GM12801 (cell line): ENCODE measurements around the gene KRT37.

Experiments
- CTCF ChIP-seq: IDR thresholded peaks from one replicate; pipeline ENCODE4 v1.5.1; 2011; ENCODE audit warnings: control low read depth; ENCODE audit not compliant: insufficient read length; ENCODE audit errors: extremely low read depth

The KRT37 gene

GRCh38 chr17:41424111-41424635 lies at the start of gene KRT37:
Gene KRT37, minus strand, starts transcription at chr17:41424585. Its CDS starts 62 bp downstream, at chr17:41424523.
- no peak for TF ChIP-seq CTCF

- TF ChIP-seq CTCF = no peak
Measured at GRCh38 chr17:41468346-41468745, 44.0 kb upstream of the KRT37 start.

- TF ChIP-seq CTCF = no peak
Measured at GRCh38 chr17:41467561-41467960, 43.2 kb upstream of the KRT37 start.

GRCh38 chr17:41466988-41467387 lies 42.6 kb upstream of the KRT37 start, which contains the start of gene KRT32:
Gene KRT32, minus strand, starts transcription at chr17:41467386. Its CDS starts 61 bp downstream, at chr17:41467325.
- TF ChIP-seq CTCF = no peak

GRCh38 chr17:41464682-41465081 lies 40.3 kb upstream of the KRT37 start:
- TF ChIP-seq CTCF = no peak

- TF ChIP-seq CTCF = no peak
Measured at GRCh38 chr17:41464173-41464572, 39.8 kb upstream of the KRT37 start.

- no peak for TF ChIP-seq CTCF
Measured at GRCh38 chr17:41463746-41464145, 39.4 kb upstream of the KRT37 start.
